GM12872 (cell line): Measurements from ENCODE around the gene COX7A2.

ENCODE experiments used
- TF ChIP-seq, protein P1 (sequence below): IDR thresholded peaks from 3 replicates; pipeline ENCODE4 v1.5.1; 2011; ENCODE audit warnings: low read depth, mild to moderate bottlenecking, low read length, moderate library complexity; ENCODE audit not compliant: insufficient read depth

COX7A2 gene, protein sequence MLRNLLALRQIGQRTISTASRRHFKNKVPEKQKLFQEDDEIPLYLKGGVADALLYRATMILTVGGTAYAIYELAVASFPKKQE

DNA sequence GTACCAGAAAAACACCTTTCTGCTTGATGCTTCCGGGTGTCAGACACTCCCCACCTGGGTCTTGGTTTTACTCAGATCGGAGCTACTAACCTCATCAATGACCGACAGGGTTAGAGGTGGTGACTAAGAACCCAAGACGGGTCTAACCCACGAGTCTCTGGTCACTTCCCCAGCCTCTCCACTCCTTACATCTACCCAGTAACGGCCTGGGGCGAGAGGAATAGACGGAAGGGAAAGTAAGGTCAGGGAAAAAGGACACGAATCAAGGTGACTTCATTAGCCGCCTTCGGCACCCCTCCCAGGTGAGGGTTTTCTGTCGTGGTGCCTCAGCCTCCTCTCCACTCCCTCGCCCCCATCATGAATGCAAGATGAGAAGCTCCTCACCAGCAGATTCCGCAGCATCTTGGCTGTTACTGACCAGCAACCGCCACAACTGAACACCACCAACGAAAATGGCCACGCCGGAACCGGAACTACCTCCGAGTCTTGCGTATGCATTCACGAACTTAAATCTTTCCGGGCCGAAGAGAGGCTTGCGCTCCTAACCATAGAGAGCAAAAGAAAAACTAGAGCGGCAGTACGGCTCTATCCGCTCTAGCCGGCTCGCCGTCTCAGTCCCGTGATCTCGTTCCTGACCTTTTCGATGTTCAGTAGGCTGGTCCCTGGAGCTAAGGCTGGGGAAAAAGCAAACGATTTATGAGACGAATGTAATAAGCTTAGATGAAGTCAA, at the start of gene COX7A2:
Gene COX7A2 (minus strand): TSS at position 469 of the 730 bp plus-strand sequence. CDS start 67 bp downstream, at position 402.
- TF ChIP-seq, protein P1, sequence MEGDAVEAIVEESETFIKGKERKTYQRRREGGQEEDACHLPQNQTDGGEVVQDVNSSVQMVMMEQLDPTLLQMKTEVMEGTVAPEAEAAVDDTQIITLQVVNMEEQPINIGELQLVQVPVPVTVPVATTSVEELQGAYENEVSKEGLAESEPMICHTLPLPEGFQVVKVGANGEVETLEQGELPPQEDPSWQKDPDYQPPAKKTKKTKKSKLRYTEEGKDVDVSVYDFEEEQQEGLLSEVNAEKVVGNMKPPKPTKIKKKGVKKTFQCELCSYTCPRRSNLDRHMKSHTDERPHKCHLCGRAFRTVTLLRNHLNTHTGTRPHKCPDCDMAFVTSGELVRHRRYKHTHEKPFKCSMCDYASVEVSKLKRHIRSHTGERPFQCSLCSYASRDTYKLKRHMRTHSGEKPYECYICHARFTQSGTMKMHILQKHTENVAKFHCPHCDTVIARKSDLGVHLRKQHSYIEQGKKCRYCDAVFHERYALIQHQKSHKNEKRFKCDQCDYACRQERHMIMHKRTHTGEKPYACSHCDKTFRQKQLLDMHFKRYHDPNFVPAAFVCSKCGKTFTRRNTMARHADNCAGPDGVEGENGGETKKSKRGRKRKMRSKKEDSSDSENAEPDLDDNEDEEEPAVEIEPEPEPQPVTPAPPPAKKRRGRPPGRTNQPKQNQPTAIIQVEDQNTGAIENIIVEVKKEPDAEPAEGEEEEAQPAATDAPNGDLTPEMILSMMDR: no peak

DNA sequence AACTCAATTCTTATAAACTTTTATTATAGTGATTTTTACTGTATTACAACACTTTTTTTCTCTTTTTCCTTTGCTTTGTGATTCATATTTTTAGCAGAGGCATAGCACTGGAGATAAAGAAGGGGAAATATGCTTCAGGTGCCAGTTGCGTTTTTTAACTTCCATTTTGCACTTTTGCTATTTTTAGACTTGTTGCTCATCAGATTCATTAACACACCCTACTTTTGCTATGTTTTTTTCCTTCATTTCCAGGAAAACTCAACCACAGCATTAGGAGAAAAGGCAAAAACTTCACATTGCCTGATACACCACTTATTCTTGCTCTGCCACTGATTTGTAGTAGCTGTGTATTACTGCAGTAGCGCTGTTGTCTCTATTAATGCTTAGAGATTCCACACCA, 49.0 kb upstream of the COX7A2 start:
- TF ChIP-seq, protein P1: no peak

DNA sequence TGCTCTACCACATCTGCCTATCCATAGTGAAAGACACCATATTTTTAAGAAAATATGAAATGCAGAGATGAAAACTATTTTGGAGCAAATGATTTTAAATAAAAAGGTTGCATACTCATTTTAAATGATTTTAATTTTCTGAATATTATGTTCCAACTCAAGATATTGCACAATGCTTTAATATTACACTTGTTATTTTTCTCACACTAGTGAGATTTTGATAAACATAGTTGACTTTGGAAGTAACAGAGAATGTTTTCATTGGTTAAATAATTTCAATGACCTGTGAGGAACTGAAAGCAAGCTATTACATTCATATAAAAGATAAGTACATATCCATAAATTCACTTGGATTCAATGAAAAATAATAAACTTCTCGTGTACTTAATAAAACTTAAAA, 48.1 kb upstream of the COX7A2 start:
- TF ChIP-seq, protein P1: no peak

DNA sequence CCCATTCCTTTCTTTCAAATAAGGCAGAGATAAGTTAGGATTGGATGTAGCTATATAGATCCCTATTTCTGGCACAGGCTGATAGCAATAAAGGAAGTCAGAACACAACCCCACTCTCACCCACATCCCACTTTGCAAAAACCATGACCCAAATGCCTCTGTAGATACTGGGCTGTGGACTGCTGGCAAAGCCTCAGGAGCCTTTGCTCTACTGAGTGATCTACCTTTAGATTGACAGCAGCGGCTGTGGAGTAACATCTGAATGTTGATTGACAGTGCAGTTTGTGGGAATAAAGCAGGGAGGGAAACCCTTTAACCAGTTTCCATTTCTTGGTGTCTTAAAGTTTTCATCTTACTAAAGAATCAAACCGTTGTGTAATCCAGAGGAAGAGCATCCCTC, 47.7 kb upstream of the COX7A2 start:
- TF ChIP-seq, protein P1: no peak

DNA sequence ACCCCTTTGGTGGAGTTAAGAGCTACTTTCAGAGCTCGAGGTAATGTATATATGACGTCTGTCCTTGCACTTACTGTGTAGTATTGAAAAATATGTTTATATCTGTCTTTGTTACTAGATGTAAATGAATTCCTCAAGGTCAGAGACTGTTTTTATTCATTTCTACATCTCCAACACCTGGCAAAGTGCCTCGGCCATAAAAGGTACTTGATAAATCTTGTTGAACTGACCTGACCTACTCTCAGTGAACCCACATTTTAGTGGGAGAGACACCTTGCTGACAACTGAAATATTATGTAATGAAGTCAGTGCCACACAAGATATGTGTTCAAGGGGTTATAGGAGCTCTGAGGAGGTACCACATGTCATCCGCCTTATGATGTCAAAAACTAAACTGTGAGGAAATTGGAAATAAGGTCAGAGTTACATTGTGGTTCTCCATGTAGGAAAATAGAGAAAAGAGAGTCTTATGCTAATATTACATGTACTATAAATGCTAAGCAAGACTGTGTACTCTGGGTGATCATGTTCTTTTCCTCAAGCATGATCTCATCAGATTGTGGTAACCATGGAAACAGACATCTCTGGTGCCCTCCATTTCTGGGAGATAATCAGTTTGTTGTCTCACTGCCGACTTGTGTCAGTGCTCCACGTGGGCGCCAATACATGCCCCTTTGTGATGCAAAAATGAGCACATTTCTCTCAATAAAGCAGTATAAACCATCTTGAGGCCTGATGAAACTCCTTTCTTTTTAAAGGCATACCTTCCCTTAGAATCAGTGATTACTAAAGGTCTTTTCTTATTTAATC, 46.7 kb upstream of the COX7A2 start:
- TF ChIP-seq, protein P1: no peak

DNA sequence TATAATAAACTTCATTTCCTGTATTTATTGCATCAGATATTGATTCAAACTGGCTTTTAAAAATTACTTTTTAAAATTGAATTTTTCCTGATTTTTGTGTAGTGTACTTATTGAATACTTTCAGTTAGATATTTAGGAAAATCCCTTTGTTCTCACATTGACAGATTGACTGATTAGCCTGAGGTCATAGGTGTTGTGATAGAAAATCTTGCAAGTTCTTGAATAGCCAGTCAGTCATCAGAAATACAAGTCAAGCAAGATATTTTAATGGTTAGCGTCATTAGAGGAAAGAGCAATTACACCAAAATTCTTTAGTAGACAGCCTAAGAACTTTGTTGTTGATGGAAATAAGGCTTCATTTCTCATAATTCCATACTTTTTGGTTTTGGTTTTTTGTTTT, 44.4 kb upstream of the COX7A2 start:
- TF ChIP-seq, protein P1: no peak

DNA sequence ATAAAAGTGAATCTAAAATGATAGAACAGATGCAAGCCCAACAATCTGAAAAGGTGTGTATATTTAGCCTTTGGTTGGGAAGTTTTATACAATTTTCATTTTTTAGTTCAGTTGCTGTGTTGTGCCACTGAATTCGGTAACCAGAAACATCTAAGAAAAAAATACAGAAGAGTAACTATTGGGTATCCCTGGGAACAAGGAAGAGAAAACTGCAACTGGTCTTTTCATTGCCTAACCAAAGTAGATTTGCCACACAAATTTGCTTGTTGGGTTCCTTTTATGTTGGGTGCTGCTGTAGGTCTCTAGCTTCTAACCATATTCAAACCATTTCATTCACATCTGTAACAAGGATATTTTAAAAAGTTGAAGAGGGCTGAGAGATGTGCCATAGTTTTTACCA, 43.8 kb upstream of the COX7A2 start:
- TF ChIP-seq, protein P1: no peak
